IPS-NIHi11 (cell line): ENCODE measurements around the gene GPC1.
A peak's percentile ranks its signal among the peaks of the same experiment; 100 is the strongest.

Experiments used
- DNase-seq: peaks from one replicate; pipeline ENCODE4 v3.0.0; 2012; ENCODE audit warnings: mixed read lengths, low spot score

Gene GPC1

DNA sequence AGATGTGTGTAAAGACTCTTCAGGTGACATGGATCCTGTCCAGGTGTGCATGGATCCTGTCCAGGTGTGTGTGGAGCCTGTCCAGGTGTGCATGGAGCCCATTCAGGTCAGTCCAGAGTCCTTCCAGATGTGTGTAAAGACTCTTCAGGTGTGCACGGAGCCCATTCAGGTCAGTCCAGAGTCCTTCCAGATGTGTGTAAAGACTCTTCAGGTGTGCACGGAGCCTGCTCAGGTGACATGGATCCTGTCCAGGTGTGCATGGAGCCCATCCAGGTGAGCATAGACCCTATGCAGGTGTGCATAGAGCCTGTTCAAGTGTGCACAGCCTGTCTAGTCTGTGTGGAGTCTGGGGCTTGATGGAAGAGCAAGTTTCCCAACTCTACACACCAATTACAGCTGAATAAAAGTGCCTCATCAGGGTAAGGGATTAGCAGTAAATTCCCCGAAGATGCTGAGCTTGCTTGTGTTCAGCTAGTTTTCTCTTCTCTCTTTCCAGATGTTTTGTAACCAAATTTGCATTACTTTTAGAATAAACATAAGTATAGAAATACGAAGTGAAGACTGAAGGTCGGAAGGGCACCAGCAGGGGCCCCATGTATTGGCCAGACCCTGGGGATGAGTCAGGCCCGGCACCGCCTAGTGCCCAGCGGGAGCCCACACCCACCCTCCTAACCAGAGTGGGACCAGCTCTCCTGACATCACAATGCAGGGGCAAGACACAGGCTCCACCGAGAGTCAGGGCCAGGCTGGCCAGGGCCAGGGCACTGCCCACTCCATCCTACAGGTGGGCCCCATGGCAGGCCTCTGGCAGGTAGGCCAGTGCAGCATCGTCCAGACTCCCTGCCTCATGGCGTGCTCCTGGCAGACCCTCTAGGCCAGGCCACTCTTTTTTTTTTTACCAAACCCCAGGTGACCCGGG, 38.6 kb upstream of the GPC1 start:
- DNase-seq, result no peak

DNA sequence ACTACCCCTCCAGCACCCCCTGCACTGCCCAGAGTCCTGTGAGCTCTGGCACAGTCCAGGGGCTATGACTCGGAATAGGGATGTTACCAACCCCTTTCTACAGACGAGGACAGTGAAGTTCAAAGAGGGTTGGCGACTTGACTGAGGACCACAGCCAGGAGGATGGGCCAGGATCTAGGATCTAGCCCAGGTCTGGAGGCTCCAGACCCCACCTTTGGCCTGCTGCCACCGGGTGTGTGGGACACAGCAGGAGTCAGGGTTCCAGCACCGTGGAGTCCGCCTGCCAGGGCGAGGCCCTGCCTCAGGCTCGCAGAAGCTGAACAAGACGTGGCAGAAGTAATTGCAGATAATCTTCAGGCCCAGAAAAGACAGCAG, 37.9 kb upstream of the GPC1 start:
- peak; percentile 7 for DNase-seq

DNA sequence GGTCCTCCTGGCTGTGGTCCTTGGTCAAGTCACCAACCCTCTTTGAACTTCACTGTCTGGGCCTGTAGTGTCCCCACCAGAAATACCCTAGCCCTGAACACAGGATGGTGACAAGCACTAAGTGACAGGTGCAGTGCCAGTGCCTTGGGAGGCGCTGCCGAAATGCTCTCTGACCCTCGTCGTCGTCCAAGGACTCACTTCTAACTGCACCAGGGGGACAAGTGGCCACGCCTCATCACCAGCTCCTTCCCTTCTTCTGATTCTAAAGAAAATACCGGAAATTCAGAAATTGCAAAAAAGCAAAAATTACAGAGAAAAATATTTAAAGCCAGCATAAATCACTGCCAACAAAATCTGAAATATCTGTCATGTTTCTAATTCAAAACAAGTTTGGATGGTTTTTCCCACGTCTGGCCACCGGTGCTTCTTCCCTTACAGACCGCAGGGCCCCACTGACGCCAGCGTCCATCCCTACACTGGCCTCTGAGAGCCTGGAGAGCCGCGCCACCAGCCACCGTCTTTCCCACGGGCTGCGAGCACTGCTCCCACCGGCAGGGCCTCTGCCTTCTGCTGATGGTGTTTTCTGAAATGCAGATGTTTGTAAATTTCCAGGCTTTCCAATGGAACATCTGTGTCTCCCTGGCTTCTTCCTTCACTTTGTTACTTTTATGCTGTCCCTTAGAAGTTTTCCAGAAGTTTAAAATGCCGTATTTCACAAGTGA, 37.4 kb upstream of the GPC1 start:
- peak; percentile 42 for DNase-seq

DNA sequence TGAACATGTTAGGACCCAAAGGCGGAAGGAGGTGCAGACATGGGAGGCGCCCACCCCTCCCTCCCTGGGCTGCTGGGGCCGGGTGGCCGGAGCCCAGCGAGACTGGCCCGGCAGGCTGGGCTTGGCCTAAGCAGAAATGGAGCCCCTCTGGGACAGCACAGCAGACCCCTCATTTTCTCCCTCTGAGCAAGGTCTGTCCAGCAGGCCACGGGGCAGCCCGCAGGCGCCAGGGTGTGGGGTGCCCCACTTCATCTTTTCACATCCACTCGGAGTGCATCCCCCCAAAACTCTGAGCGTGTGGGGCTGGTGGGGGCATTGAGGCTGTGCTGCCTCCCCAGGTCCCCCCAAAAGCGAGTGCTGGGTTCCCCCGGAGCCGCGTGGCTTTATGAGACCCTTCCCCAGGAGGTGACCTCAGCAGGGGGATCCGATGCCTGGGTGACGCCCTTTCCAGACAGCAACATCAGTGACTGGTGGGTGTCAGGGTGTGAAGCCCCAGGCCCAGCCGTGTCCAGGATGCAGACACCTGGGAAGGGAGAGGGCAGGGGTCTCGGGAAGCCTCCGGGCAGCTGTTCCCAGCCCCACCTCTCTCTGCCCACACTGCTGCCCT, 36.7 kb upstream of the GPC1 start:
- DNase-seq, result no peak

DNA sequence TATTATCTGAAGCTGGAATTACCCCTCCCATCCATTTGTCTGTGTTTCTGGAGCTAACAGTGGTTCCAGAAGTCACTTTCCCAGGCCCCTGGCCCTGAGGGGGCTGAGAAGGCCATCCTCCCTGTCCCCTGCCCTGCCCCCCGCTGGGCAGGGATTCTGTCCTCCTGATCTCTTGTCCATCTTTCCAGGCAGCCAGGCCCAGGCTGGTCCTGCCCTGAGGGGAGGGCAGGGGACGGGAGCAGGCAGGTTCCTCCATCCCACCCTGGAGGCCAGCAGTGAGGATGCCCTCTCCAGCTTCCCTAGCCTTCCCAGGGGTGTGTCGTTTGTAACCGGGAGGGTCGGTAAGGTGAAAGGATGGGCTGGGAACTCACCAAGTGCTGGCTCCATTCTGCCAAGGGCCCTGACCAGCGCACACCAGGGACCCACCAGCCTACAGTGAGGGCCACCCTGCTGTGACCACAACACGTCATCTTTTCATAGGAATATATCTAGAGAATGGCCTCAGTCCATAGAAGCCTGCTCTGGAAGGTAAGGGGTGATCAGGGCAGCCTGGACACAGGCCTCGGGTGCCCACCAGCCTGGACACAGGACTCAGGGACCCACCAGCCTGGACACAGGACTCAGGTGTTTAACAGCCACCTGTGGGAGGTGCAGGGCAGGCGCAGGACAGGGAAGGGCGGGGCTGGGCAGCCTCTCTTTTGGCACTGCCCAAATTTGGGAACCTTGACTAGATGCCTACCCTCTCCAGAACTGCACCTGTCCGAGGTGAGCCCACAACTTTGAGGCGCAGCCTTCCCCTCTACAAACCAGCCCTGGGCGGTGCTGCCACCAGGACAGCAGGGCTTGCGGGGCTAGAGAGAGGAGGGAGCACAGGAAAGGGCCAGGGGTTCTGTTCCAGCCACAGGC, 35.8 kb upstream of the GPC1 start:
- no peak for DNase-seq

DNA sequence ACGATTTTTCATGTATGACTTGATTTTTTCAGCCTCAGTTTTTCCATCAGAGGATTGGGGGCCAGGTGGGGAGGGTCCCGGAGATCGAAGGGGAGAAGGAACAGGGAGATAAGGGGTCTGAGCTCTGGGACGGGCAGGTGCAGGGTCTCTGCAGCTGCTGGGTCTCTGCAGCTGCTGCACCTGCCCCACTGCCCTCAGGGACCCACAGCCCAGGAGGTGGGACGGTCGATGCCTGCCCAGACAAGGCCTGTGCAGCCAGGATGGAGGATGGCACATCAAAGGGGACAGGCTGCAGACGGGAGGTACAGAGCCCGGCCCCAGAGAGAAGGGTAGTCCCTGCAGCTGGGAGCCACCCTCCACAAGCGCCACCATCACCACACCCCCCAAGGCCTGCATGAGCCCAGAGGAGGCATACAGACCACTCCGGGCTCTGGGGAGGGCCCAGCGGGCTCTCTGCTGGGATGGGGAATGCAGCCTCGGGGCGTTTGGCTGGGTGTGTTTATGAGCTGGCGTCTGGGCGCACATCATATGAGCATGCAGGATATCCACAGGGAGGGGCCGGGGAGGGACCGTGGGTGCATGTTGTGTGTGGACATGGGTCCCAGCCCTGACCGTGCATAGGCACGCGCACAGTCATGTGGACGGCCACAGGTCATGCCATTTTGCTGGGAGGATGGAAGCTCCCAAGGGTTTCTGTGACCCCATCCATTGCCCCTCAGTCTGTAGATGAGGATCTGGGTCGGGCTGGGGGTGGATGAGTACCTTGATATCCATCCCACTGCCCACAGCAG, 34.9 kb upstream of the GPC1 start:
- DNase-seq, result no peak

DNA sequence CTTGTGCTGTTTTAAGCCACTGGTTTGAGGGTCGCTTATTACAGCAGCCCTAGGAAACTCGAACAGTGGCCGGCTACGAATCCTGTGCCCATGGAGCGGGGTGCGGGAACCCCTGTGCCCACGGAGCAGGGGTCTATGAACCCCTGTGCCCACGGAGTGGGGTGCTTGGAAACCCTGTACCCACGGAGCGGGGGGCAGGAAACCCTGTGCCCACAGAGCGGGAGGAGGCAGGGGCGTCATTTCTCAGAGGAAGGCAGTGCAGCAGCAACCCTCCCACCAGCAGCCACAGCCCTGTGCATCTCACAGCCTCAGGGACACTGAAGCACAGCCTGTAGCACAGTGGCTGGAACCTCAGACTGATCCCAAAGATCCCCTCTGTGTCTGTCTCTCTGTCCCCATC, 34.2 kb upstream of the GPC1 start:
- DNase-seq, result no peak

DNA sequence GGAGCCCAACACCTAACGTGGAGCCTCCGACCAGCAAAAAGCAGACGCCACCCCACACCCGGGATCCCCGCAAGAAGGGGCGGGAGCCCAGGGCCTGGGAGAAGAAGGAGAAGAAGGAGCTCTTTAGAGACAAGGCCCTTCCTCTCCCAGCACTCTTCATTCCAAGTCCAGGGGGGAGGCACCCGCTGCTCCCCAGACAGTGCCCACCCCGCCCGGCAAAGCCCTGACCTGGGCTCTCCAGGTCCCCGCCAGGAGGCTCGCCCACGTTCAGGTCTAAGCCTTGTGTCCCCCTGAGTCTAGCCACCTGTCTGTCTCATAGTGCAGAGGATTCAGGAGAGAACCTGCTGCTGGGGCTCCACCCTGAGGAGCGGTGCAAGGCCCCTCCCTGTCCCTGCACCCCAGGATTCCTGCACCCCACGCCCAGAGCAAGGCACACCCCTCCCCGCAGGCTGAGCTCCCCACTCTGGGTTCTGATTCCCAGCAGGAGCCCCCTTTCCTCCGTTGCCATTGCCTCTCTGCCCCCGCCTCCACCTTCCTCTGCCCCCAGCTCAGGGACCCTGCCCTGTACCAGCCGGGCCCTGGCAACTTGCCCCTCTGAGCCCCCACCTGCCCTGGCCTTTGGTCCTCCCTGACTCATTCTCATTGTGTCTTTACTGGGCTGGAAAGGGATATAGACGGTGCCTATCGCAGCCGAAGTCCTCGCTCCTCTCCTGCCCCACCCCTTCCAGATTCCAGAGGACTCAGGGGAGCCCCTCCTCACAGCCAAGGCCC, 33.5 kb upstream of the GPC1 start:
- no peak for DNase-seq

DNA sequence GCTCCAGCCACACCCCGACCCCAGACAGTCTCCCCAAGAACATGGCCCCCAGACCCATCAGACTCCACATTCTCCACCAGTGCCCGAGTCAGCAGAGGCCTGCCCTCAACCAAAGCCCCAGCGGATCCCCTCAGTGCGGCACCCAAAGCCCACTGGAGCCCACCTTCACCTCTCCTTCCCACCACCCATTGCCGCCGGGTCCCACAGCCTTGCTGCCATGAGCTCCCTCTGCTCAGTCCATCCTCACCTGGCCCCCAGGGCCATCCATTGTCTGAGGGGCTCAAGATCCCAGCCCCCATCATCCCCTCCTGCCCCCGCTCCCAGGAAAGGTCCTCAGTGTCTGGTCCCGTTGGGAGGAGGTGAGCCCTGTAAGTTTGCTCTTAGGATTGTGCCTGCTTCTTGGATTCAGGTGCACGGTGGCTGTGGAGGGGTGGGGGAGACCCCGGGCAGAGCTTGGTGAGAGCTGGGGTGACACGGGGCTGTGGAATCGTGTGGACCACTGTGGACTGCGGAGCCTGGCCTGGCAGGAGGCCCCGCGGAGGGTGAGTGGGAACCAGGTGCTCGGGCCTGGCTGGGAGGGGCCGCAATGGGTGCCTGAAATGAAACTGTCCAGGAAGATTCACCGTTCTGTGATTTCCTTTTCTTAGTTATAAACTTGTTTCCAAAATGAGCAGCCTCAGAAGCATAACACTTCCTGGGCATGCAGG, 32.7 kb upstream of the GPC1 start:
- DNase-seq, result no peak

DNA sequence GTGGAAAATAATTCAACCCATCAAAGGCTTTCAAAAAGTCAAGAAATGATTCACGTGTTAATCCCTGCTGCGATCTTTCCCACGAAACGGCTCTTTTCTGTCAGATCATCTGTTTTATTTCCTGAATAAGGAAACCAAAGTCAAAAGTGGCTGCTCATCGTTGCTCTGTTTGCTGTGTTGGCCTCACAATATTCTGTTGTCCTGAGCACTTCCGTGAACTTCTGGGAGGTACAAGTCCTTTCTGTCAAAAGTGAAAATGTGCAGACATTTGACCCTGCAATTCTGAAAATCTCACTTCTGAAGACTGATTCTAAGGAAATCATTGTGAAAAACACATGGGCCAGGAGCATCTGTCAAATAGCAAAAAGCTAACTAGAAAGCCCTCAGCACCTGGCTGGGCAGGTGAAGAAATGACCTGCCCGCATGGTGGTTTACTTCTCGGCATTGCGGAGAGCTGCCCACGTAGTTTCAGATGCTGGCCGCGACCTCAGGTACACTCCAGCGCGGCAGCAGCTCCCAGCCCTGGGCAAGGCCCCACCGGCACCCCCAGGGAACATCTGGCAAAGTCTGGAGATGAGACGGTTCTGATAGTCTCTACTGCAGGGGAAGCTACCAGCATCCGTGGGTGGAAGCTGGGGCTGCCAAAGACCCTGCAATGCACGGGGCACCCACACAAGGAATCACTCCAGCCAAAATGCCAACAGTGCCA, 31.9 kb upstream of the GPC1 start:
- peak; percentile 2 for DNase-seq

DNA sequence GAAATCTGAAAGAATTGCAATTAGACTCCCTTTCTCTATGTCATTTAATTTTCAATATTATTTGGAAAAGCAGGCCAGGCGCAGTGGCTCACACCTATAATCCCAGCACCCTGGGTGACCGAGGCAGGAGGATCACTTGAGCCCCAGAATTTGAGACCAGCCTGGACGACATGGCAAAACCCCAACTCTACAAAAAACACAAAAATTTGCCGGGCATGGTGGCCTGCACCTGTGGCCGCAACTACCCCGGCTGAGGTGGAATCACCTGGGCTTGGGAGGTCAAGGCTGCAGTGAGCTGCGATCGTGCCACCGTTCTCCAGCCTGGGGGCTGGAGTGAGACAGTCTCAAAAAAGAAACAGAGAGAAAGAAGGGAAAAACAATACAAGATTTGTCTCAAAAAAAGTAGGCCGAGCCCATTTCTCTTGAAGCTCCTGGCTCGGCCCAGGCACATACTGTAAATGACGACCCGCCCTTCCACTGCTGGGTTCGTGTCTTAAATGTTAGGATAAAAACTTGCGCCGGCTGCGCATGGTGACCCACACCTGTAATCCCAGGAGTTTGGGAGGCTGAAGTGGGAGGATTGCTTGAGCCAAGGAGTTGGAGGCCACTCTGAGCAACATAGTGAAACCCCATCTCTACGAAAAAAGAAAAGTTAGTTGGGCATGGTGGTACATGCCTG, 31.1 kb upstream of the GPC1 start:
- no peak for DNase-seq

DNA sequence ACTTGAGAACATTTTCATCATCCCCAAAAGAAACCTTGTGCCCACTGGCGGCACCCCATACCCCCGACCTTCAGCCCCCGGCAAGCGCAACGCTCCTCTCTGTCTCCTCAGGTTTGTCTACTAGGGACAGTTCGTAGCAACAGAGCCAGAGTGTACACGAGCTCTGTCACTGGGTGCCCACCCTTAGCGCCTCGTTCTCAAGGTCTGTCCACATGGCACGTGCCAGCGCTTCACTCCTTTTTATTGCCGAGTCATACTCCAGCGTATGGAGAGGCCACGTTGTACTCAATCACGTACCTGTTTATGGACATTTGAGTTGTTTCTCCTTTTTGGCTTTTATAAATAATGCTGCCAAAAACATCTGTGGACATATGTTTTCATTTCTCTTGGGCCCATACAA, 30.3 kb upstream of the GPC1 start:
- DNase-seq, result no peak

DNA sequence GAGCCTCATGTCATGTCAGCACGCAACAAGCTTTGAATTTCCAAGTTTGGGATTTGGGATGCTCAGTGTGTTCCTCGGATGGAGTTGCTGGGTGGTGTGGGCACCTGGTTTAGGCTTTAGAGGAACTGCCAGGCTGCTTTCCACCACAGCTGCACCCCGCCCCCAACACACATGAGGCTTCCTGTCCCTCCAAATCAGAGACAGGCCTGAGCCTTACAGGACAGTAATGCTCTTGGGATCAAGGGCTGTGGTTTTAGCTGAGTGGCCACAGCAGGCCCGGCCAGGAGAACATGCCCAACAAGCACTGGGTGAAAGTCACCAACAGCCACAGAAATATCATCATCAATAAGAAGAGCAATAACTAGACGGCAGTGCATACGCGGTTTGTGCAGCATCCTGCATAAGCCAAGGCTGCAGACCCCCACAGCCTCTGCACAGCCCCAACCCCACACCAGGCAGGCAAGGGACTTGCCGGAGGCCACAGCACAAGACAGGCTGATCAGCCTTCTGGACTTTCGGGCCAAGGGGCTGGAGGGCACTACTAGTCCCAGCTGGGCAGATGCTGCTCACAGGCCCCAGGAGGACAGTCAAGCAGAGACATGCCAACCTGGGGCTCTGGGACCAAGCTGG, 29.7 kb upstream of the GPC1 start:
- DNase-seq, result no peak

DNA sequence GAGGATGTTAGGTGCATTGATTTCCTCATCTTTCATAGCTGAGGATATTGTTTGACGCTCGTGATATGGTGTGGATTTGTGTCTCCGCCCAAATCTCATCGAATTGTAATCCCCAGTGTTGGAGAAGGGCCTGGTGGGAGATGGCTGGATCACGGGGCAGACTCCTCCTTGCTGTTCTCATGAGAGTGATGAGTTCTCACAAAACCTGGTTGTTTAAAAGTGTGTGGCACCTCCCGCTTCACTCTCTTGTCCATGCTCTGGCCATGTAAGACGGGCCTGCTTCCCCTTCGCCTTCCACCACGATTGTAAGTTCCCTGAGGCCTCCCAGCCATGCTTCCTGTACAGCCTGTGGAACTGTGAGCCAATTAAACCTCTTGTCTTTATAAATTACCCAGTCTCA, 28.4 kb upstream of the GPC1 start:
- no peak for DNase-seq

DNA sequence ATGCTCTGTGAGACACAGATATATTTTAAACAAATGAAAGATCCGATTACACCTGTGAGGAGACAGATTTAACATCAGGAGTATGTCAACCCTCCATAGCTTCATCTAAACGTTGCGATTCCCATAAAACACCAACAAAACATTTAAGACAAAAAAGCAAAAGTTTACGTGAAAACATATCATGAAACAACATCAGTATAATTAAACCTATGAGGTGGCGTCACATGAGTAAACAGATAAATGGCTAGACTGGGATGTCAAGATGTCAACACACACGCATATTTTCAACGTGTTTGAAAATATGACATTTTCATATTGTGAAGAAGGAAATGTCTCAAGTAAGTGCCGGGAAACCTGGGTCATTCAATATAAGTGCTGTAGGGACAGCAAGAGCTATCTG, 25.5 kb upstream of the GPC1 start:
- no peak for DNase-seq

DNA sequence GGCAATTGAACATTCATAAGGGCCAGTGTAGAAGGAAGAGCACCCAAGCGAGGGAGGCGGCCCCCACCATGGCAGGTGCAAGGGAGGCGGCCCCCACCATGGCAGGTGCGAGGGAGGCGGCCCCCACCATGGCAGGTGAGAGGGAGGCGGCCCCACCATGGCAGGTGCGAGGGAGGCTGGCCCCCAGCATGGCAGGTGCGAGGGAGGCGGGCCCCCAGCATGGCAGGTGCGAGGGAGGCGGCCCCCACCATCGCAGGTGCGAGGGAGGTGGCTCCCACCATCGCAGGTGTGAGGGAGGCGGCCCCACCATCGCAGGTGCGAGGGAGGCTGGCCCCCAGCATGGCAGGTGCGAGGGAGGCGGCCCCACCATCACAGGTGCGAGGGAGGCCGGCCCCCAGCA, 24.7 kb upstream of the GPC1 start:
- no peak for DNase-seq

DNA sequence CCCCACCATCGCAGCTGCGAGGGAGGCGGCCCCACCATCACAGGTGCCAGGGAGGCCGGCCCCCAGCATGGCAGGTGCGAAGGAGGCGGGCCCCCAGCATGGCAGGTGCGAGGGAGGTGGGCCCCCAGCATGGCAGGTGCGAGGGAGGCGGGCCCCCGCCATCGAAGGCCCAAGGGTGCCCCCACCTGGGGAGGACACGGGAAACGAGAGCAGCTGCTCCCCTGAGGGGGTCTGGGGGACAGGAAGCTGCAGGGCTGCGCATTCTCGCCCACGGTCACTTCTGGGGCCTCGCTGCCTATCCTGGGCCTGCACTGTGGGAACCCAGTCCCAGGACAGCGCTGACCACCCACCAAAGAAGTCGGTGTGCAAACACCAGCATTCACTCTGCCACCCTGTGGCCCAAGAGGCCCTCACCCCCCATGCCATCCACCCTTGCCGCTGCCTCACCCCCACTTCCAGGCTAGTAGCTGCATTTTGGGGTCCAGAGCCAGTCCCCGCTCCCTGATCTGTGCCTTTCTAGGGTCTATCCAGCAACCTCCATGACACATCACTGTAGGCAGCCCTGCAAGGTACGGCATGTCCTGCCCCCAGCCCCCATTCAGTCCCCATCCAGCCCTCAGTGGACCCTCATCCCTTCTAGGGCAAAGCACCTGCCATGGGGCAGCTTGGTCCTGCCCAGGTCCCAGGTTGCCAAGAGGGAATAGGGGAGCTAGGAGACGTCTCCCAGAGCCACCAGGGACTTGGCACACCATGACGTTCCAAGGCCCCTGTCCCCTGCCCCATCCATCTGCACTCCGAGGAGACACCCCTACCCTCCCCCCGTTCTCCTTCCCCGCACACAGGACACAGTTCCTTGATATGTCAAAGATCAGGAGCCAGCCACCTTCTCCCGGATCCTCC, 24.0 kb upstream of the GPC1 start:
- DNase-seq, result no peak
